Left forelimb (tissue), 1 donor: Measurements from ENCODE around the gene TENT4A.

Source experiments
- DNase-seq: peaks from one replicate; pipeline ENCODE4 v3.0.0-alpha.2; 2018; ENCODE audit warnings: low spot score

Gene TENT4A

DNA sequence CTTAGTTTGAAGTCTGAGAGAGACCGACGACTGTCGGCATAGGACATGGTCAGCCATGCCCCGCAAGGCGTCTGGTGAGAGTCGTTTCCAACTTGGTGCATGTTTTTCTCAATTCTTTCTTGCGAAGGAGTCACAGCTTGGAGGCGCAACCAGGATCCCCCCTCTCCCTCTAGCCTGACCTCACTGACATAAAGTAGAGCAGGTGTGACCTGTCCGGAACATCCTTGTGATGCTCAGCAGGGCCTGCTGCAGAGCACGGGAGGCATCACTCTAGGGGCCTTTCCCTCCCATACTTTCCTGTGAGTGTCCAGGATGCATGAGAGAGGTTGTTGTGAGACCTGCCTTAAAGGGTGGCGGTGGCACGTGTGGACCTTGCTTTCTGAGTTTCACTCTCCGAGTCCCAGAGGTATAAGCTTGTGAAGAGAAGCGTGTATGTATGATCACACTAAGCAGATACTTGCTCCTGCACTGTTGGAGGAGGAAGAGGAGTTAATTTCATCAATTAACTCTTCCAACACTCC, 5.0 kb downstream of the TENT4A start:
- DNase-seq: peak; percentile 23

DNA sequence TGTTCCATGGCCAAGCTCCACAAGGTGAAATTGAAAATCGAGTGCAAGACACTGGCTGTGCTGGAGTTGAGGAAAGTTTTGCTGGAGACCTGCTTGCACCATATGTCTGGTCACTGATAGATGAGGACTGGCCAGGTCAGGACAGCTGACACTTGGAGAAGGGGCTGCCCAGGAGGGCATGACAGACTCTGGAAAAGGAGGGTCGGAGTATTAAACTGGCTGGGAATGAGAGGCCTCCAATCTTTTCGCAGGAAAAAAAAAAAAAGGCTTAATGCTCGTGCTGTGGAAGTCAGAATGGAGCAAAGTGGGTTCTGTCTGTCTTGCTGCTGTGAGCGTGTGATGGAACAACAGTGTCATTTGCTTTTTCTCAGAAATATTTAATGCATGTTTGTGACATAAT, 5.5 kb downstream of the TENT4A start:
- peak; percentile 50 for DNase-seq

DNA sequence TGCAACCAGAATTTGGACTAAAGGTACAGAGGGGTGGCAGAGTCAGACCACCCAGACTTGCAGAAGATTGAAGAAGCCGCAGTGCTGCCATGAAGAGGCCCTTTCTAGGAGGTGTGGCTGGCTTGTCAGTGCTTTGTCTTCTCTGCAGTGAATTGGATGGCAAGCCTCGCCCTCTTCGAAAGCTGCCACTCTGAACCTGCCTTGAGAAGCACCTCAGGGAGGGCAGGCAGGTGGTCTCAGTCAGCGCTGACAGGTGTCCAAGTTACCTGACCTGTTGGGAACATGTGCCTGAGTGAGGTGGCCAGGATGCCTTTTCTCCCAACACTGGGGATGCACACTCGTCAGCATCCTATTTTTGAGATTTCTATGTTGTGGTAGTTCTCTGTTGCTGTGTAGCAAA, 6.2 kb downstream of the TENT4A start:
- DNase-seq: peak; percentile 34

GRCh38 chr5:6719896-6720560, 6.8 kb downstream of the TENT4A start:
- DNase-seq: peak; percentile 57

DNA sequence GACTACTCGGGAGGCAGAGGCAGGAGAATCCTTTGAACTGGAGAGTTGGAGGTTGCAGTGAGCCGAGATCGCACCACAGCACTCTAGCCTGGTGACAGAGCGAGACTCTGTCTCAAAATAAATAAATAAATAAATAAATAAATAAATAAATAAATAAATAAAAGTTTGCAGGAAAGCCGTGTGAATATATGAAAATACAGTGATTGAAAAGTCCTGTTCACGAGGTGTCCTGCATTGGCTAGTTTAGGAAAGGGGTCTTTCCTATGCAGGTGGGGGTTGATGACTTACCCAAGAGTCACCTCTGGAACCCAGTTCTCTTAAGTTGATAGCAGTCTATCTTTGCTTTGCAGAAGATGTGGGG, 7.3 kb downstream of the TENT4A start:
- no peak for DNase-seq

DNA sequence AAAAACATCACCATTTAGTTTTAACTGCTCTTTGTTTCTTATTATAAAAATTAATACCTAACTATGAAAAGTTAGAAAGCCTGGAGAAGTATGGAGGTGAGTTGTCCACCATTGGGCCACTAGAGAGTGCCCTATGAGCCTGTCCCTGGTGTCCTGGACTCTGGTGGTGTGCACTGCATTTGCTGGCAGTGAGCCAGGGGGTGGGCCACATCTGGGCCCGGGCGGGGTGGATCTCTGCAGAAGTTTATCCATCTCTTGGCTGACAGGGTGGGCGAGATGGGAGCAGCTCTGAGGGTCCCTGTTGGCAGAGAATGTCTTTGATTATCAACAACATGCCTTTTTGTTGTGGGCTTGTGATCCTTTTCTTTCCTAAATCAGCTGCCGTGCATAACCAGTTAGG, 8.2 kb downstream of the TENT4A start:
- DNase-seq: peak; percentile 56

DNA sequence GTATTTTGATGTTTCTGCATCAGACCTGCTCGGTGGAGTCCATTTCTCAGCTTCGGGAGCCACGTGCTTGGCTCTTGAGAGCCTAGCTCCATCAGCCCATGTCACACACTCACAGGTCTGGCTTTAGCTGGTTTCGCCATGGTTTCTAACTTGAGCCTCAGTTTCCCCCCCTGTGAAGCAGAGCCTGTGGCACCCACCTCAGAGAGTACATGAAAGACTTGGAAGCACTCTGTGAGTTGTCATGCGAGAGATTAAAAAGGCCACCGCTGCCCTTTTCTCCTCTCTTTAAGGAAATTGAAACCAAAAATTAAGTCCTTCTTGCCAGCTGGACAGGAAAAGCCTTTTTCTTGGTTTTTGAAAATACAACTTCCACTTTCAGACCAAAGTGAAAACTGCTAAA, 8.8 kb downstream of the TENT4A start:
- DNase-seq: peak; percentile 41

- DNase-seq: peak; percentile 20
Observed at GRCh38 chr5:6723122-6723815, 10.0 kb downstream of the TENT4A start.

DNA sequence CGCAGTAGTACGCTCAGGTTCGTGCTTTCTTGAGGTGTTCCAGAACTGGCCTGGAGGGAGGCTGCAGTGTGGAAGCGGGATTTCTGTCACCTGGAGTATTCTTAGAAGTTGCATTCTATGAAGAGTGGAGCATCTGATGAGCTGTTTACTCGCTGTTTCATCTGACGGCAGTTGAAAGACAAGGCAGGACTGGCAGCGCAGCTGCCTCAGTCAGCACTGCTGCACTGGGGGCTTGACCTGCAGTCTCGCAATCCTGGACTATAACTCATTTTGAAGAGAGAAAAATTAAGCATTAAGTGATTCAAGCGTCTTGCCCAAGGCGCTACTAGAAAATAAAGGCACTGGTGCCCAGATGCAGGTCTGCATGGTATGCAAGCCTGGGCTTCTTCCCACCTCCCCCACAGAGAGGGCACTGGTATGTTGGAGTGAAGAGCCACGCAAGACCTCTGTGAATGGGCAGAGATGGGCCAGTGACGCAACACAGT, 10.6 kb downstream of the TENT4A start:
- peak; percentile 33 for DNase-seq

DNA sequence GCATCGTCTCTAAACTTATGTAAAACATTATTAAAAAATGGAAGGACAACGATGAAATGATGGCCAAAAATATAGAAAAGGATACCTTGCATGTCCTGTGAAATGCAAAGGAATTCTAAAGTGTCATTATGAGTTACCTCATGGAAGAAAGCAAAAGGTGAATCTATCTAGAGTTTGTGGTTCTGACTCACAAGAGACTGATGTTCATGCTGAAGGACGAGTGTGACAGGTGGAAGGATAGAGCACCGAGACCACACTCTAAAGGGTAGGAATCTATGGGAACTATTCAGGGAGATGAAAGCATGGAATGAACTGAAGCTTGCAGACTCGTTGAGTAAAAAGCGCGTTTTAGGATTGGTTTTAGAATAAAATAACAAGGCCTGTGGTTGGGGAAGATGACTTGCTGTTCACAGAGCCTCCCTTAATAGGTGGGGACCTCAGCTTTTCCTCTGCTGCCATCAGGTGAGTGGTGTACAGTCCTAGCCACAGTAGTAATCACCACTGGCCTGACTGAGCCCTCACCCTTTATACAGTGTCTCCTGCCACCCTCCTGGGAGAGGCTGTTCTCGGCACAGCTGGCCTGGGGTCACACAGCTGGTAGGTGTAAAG, 11.2 kb downstream of the TENT4A start:
- DNase-seq: no peak

DNA sequence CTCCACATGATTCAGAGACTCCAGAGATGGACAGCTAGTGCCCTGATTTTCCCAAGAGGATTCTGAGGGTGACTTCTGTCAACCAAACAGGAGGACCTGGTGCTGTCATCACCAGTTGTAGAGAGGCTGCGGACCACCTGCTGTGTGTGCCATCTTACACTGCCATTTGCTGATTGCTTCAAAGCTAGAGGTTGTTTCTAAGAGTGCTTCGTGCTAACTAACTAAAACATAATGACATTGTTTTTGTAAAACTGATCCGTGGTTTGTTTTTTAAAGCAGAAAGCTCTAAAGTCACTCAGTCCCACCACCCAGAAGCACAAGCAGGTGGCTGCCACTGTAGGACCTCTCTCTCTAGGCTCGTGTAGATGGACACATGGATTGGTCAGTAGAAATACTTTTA, 12.2 kb downstream of the TENT4A start:
- DNase-seq: peak; percentile 23

GRCh38 chr5:6726006-6726405, 12.8 kb downstream of the TENT4A start:
- DNase-seq: no peak

- DNase-seq: no peak
Observed at GRCh38 chr5:6727231-6727630, 14.0 kb downstream of the TENT4A start.

- DNase-seq: no peak
Observed at GRCh38 chr5:6728011-6728794, 15.0 kb downstream of the TENT4A start.

DNA sequence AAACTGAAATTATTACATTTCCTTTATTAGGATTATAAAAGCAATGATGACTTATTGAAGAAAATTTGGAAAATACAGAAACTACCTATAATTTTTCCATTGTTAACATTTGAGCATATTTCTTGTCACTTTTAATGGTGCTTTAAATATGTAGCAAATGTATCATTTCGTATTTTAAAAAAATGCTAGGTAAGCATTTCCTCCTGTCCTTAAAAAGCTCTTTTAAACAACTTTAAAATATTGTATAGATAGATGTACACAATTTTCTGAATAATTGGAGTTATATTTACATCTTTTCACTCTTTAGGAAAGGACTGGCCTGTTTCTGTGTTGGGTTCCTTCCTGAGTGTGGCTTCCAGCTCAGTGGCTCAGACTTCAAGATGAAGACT, 15.6 kb downstream of the TENT4A start:
- DNase-seq: no peak

DNA sequence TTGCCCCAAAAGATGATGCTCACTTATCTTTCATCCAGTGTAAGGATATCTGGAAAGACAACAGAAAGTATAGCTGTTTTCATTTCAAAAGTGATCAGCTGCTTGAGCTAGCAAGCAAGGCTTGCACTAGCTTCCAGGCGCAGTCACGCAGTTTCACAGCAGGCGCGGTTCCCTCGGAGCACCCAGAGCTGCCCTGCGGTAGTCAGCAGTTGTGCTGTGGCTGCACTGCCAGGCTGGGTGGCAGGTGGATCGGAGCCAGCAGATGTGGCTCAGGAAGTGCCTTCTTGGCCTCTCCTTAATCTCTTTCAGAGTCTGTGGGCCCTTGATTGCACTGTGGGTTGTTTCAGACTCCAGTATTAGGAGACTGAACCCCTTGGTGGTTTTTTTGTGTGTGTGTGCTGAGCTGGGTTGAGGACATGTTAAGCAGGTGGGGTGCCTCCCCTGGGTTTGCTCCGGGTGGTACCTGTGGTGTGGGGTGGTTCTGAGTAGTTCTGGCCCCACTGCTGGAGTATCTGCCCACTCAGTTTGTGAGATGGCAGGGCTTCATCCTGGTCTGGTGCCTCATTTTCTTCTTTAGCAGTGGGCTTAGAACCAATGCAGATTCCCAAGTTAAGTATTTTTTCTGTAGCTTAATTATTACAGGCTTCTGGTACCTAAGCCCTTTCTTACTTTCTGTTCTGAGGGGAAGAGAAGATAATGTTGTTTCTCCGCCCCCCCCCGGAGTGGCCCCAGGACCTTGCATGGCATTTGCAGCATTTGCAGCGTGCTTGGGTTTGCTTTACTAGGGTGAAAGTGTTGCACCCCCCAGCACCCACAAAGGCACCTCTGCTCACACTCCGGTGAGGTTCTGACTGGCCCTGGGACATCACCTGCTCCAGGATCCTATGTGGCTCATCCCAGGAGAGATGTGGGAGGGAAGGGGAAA, 16.4 kb downstream of the TENT4A start:
- DNase-seq: no peak

DNA sequence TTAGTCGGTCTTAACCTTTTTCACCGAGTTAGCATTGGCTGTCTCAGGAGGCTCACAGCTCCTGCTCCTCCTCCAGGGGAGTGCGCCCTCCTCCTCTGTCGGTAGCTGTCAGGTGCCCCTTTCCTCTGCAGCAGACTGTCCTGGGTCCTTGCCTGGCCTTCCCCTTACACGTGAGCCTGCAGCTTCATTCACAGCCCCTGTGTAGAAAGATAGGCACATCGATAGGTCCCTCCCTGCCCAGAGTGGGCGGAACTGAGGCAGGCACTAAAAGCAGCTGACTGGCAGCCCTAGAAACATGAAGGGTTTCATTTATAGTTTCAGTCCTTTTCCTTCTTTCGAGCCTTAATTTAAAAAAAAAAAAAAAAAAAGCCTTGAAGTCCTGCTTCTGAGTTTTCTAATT, 17.2 kb downstream of the TENT4A start:
- no peak for DNase-seq

- DNase-seq: no peak
Observed at GRCh38 chr5:6730807-6731206, 17.6 kb downstream of the TENT4A start.

GRCh38 chr5:6731465-6732237, 18.4 kb downstream of the TENT4A start:
- no peak for DNase-seq

DNA sequence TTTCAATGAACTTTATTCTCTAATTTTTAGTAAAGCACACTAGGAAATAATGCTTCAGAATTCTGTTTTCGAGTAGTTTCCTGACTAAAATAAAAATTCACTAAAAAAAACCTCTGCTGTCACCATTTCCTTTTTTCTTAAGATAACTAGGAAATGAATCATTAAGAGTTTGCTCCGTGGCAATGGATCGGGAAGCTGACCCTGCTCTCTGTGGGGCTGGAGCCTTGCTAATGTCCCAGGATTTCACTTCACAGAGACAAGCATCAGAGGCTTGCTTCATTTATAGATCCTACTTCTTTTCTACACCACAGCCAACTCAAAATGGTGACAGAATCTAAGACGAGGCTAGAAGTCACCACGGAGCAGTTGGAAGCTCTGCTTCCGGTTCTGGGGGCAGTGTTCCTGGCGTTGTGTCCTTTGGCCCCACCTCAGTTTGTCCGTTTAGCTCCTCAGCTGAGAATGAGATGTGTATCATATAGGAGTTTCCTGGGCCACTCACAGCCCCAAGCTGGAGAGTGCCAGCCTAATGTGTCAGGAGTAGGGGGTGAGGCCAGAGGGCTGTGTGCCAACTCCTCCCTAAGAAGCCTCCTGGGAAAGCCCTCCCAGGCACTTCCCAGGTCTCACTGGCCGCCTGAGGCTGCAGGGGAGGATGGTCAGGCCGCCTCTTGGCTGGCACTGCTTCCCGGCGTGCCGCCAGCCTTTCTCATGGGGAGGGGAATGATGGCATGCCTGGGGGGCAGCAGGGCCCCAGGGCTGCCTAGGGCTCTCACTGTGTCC, 19.6 kb downstream of the TENT4A start:
- DNase-seq: no peak
